DMS53 (cell line): ENCODE data around the gene CPNE5.
A peak's percentile ranks its signal among the peaks of the same experiment; 100 is the strongest.

ENCODE experiments used
- DNase-seq: peaks from one replicate; lab custom pipeline; 2025; lab: John Stamatoyannopoulos, UW

CPNE5 gene

DNA sequence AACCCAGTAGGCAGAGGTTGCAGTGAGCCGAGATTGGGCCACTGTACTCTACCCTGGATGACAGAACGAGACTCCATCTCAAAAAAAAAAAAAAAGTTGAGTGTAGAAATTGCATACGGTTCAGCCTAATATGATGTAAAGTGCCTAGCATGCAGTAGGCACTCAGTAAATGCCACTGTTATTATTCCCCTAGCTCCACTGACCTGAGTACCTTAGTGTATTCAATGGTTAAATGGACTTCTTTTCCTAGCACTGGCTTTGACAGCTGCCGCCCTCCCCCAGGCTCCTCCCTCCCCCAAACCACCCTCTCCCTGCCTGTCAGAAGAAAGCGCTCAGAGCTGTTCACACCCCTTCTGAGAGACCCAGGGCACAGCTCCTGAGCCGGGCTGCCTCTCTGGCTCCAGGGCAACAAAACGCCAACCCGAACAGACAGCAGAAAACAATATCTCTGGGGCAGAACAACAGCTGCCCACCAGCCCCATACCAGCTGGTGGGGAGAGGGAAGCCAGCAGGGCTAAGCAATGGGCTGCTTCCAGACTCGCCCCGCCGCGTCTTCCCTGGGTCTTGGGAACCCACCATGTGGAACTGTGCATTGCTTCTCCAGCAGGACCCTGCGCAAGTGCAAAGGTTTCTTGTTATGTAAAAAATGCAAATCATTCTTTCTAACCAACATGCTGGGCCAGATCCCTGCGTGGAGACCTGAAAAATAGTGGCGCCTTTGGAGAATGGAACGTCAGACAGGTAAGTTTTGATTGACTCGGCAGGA is 4.5 kb downstream of the CPNE5 start:
- no peak for DNase-seq

DNA sequence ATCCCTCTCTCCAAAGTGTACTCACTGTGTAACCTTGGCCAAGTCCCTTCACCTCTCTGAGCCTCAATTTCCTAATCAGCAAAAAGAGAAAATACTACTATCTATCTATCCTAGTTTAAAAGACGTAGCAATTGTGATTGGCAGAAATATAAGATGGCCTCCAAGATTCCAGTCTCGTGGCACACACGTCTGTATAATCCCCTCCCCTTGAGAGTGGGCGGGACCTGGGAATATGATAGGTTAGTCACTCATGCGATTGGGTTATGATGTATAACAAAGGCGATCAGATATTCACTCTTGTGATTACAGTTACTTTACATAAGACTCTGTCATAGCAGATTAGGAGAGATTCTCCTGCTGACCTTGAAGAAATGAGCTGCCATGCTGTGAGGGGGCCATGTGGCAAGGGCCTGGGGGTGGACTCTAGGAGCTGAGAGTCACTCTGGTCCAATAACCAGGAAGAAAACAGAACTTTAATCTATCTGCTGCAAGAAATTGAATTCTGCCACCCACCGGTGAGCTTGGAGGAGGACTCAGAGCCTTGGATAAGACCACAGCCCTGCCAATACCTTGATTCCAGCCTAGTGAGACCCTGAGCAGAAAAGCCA is 6.0 kb downstream of the CPNE5 start:
- DNase-seq: no peak

DNA sequence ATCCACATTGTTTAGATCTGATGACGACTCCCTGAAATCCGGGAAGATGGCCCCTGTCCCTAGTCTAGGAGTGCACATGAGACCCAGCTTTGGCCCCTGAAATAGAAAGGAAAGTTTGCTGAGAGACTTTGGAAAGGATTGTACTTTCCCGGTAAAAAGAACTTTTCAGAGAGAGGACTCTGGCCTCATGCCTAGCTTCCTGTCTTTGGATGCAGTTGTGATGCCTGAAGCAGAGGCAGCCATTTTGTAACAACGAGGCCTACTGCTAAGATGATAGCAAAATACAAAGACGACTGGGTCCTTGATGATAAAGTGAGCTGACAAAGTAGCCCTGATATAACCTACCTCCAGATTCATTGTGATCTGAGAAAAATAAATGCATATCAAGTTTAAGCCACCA is 6.9 kb downstream of the CPNE5 start:
- DNase-seq: no peak

DNA sequence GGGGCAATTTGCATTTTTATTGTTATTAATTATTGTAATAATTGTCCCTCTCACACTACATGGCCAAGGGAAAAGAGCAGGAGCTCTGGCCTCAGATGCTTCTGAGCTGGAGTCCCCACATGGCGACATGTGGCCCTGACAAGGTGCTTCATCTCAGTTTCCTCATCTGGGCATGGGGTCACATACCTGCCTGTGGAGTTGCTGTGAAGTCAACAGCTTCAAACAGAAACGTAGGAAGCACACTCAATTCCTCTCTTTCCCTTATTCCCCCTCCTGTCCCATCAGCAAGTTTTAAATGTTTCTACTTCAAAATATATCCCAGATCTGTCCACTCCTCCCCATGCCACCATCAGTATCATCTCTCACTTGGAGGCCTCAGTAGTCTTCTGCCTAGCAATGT is 8.7 kb downstream of the CPNE5 start:
- no peak for DNase-seq

DNA sequence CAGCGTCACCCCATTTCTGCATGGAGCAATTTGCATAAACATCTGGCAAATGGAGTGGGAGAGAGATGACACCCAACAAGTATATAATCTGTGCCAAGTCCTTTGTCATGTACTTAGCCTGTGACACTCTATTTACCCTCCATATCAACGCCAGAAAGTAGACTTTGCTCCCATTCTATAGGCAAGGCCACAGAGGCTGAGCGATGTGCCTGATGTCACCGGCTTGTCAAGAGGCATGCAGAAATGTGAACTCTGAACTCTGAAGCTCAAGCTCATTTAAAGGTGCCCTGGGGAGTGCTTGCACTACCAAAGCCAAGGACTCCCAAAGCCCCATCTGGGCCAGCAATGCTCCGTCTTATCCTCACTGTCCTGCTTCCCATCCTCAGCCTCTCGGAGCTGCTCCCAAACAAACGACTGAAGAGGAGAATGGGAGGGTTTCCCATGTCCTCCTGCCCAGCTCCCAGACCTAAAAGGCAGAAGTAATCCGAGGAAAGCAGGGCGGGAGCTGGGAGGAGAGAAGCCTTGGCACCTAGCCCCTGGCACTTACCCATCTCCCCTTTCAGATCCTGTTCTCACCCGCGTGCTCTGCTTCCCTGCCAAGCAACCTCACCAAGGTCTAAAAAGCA is 9.2 kb downstream of the CPNE5 start:
- DNase-seq: peak; percentile 57

DNA sequence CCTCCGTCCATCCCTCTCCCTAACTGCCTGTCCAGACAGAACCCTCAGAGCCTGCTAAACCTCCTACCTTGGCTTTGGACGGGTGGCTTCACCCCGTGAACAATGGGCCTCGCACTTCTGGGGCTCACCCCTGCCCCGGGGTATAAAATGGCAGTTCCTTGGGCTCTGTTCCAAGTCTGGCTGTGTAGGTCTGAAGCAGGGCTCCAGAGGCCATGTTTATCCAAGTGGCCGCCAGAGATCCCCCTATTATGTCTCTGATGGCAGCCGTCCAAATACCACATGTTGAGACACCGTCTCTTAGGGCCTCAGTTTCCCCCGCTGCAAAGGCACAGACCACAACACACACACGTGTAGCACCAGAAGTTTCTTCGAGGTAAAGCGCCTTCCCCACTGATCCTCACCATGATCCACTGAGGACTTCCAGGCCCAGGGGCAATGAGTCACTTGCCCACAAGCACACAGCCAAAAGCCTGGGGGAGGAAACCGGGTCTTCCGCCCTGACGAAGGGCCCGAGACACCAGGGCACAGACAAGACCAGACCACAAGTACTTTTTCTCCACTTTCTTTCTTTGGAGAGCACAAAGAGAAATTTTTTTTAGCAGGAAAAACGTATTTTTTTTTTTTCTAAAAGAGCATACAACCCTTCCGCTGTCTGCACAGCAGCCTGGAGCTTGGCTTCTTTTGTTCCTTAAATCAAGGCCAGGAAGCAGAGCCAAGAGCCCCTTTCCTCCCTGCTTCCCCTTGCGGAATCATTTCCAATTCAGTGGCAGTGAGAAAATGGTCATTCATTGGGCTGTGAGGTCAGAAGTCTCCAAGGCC is 11.8 kb downstream of the CPNE5 start:
- no peak for DNase-seq

DNA sequence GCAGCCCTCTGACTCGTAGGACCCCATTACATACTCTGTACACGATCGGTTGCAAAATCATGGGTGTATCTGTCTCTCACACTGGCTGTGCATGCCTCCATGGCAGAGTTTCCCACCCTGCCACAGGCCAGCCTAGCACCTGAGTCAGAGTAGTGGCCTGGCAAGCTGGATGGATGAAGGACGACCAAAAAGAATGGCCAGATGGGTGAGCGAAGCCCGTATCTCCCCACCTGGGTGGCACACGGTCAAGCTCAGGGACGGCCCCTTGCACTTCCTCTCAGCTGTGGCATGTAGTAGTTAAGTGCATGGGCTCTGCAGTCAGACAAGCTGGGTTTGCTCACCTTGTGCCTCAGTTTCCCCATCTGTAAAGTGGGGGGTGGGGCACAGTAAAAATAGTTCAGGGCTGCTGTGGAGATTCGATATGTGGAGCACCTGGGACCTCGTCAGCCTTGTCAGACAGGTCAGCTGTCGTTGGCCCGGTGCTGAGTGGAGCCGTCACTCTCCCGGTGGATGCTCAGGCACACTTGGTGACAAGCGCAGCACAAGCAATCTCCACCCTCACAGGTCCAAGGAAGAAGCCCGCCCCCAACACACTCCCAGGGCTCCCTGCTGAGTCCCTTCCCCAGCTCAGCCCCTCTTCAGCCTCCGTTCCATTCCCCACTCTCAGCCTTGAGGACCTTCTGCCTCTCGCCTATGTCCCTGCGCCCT is 12.6 kb downstream of the CPNE5 start:
- DNase-seq: no peak

DNA sequence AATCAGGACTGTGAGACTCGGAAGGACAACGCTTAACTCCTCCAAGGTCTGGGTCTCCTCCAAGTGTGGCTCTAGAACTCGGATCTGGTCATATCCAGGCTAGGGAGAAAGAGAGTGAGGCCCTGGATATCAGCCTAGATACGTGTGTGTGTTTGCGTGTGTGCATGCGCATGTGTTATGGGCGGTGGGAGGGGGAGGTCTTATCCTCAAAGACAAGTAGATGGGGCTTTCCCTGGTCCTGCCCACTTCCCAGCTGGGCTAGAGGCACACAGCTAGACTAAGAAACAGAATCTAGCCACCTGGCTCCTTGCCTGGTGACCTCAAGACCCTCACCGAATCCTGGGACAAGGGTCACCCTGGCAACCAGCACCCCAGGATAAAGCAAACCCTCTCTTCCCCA is 13.2 kb downstream of the CPNE5 start:
- no peak for DNase-seq

DNA sequence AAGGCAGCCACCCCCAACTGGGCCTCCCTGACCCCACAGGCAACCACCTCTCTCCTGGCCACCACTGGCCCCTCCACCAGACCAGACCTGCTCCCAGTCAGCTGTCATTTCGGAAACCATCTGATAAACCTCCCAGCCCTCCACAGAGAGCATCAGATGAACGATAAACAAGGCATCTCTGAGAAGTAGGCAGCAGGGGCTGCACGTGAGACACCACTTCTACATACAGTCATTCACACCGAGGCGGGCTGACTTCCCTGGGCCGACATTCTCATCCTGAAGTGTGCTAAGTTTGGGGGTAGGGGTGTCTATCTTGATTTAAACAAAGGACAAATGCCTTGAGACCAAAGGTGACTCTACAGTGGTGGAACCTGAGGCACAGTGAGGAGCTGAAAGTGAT is 13.8 kb downstream of the CPNE5 start:
- no peak for DNase-seq

DNA sequence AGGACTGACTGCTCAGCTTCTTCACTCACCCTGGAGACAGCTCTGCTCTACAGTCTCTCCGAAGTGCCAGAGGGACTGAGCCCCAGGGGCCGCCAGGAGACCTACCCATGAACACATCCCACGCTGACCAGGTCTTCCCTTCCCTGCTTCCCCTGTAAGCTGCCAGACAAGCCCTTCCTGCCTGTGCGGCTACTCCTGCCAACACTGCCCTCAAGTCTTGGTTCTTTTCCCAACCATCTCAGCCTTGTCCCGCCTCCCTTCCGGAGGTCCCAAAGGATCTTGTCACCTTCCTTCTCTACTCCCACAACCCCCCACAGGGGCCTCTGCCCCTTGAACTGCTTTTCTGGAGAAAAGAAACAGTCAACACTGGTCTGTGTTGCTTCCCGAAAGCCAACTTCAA is 15.0 kb downstream of the CPNE5 start:
- DNase-seq: no peak

DNA sequence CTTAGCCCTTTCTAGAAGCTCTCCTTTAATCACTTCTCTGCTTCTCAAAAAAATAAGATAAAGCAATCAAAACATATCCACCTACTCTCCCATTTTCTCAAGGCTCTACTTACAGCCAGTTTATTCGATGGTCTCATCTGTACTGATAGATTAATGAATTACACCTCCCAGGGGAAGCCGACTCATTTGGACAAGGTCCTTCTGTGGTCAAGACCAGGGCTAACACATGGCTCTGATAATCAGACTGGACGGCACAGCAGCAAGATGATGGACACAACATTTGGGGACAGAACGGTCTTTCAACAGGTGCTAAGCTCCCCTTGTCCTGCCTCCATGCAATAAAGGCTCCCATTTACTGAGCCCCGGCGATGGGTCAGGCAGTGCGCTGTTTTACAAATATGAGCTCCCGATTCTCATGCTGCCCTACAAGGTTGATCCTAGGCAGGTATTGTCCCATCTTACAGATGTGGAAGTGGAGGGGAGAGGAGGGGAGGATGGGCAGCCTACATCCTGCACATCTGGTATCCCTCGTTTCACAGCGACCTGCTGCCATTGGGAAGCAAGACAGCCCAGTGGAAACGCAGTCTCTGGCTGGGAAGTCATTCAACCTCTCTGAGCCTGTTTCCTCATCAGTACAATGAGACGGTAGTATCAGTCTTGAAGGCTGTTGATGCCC is 15.7 kb downstream of the CPNE5 start:
- DNase-seq: no peak

DNA sequence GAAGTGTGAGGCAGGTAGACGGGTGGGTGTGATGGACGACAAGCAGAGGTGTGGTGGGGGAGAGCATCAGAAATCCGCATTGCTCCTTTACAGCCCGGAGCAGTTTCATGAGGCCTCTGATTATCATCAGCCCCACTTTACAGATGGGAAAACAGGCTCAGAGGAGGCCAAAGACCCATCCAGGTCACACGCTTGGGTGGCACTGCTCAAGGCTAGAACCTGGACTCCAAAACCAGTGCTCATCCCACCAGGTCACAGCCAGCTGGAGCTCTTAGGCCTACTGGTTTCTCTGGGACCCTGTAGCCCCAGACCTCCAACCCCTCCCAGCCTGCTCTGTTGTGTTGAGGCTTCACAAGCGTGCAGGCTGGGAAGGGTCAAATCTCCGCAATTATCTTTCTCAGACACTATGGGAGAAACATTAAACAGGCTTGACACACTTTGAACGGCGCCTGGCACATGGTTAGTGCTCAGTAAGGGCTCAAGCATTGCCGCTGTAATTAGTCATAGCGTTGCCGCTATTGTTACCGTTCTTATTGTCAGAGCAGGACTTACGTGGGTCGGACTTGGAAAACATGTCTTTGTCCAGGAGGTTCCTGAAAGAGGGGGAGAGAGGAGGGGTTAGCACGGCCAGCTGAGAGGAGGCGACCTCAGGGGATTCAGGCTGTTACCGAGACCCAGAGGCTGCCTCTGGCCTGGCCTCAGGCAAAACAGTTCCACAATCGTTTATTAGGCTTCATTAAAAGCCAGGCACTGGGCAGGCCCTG is 16.6 kb downstream of the CPNE5 start:
- no peak for DNase-seq

DNA sequence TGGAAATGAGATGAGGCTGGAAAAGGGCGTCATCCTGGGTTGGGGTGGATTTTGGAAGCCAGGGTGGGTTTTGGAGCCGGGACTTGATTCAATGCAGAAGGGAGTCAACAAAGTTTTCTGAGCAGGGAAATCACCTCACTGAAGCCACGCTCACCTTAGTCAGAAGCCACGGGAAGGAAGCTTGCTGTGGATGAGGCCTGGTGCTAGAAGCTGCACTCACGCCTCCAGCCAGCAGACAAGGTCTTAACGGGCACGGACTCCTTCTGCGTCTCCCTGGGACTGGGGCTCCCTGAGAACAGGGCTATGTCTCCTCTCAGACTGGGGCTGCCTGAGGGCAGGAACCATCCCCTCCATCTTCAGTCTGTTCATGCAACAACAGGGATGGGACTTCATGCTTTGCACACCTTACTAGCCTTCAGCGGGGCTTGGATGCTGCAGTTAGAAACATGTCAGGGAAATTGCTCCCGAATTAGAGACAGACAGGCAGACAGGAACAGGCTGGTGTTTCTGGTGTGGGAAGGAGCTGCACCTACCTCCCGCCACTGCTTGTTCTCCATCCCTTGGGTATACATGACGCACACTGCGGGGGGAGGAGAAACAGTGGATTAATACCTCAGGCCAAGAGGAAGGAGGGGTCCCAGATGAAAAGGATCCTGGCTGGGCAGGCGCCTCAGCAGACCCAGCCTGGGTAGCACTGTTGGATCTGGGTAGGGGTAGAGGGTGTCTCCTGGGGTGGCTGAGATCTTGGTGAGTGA is 17.5 kb downstream of the CPNE5 start:
- DNase-seq: no peak

DNA sequence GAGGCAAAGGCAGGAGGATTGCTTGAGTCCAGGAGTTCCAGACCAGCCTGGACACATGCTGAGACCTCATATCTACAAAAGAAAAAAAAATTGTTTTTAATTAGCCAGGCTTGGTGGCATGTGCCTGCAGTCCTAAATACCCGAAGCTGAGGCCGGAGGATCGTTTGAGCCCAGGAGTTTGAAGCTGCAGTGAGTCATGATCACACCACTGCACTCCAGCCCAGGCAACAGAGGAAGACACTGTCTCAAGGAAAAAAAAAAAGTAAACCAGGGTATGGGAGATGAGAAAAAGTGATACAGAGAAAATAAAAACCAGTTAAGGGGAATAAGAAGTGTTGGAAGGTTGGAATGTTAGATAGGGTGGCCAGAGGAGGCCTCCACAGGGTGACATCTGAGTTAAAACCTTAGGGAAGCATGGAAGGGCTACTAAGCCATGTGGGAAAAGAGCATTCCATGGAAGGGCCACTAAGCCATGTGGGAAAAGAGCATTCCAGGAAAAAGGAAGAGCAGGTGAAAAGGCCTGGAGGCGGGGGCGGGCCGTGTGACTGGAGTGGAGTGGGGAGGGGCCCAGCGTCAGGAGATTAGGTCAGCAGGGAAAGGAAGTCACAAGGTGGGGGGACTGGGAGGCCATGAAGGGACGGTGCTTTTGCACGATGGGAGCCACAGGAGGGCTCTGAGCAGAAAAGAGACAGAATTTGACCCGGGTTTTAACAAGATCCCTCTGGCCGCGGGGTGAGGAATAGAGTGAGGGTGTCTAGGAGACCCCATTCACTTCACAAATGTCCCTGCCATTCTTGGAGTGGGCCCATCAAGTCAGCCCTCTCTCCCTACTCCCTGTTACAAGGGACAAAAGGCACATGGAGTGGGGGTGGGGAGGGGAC is 18.3 kb downstream of the CPNE5 start:
- no peak for DNase-seq

DNA sequence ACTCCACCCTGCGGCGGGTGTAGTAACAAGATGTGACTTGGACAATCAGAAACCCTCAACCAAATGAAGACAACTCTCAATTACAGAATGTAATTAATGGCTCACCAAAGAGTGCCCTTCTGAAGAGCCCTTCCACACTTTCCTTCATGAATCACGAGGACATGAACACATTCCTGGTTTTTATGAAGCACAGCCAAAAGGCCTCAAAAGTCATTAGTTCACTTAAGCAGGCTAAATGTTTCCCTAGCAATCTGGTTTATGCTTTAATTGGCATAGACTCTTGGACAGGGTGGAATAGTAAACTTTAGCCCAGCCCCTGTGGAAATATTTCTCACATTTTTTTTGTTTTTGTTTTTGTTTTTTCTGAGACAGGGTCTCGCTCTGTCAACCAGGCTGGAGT is 20.5 kb downstream of the CPNE5 start:
- no peak for DNase-seq

DNA sequence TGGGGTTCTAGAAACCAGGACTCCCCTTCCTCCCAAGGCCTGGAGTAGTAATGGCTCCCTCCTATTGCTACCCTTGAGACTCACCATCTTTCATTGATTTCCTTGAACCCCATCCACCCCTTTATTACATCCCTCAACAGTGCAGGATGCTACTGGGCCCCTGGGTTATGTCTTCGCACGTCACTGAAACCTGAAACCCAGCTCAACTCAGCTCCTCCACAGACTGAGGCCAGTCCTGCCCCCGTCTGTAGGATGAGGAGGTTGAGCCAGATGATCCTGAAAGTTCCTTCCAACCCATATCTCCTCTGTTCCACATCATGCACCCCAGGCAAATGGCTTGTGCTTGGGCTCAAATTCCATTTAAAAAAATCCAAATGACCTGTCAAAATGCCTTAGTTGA is 21.4 kb downstream of the CPNE5 start:
- no peak for DNase-seq

DNA sequence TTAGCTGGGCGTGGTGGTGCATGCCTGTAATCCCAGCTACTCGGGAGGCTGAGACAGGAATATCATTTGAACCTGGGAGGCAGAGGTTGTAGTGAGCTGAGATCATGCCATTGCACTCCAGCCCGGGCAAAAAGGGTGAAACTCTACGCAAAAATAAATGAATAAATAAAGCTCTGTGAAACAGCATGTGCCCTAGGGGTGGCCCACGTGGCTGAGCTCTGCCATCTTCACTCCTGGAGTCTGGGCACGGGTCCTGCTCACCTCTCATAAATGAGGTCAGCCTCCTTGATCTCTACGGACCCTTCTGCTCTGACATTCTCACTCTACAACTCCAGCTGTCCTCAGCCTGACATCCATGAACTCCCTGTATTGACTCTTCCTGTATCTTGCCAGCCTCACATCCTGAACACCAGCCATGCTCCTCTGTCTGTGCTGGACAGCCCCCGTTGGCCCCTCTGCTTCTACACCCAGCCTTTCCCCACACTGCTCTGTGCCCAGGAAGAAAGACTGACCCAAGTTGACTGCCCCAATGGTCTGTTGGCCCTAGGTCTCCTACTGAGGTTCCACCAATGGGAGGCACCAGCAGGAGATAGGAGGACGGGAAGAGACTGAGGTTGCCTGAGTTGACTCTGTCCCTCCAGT is 21.9 kb downstream of the CPNE5 start:
- no peak for DNase-seq

DNA sequence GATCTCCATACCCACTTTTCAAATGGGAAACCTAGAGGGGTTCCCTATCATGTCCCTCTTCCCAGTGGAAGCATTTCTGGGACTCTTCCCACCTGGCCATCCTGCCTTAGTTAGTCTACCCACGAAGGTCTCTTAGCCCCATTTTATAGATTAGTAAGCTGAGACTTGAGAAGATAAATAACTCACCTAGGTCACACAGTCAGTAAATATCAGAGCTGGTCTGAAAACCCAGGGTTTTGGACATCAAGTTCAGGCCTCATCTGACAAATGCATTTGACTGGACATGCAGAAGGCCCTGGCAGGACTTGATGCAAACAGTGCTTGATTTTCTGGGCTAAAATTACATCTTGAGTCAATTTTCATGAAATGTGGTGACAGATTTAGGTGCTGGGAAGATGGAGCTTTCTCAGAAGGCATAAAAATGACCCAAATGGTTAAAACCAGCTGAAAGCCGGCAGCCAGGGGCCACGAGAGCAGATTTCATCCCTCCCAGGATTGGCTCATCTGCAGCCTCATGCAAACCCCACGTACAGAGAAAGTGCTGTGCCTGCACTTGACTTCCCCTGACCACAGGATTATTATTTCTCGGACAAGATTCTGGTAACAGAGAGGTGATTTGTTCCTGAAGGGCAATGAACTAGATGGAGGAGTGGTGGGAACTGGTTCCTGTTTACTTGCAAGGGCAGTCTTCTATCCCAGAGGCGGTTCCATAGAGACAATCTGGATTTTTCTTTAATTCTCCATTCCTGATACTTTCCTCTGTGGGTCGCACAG is 23.1 kb downstream of the CPNE5 start:
- DNase-seq: no peak
